Measurements from ENCODE around the gene WDR5B.

Gene WDR5B

DNA sequence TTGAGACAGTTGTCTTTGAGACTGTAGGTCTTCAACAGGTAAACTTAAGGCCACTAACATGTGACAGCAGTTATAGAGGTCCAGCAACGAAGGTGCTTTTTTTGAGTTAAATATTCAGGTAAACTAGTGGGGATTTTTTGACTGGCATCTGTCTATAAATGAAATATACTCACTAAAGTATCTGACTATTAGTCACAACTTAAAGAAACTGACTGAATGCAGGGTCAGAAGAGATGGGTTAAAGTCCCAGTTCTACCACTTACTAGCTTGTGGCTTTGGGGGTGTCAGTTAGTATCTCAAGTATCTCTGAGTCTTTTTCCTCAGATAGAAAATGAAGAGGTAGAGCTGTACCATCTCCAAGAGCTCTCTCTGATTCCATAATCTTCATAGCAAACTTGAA is 50.8 kb downstream of the WDR5B start:
- TF ChIP-seq, protein P1, sequence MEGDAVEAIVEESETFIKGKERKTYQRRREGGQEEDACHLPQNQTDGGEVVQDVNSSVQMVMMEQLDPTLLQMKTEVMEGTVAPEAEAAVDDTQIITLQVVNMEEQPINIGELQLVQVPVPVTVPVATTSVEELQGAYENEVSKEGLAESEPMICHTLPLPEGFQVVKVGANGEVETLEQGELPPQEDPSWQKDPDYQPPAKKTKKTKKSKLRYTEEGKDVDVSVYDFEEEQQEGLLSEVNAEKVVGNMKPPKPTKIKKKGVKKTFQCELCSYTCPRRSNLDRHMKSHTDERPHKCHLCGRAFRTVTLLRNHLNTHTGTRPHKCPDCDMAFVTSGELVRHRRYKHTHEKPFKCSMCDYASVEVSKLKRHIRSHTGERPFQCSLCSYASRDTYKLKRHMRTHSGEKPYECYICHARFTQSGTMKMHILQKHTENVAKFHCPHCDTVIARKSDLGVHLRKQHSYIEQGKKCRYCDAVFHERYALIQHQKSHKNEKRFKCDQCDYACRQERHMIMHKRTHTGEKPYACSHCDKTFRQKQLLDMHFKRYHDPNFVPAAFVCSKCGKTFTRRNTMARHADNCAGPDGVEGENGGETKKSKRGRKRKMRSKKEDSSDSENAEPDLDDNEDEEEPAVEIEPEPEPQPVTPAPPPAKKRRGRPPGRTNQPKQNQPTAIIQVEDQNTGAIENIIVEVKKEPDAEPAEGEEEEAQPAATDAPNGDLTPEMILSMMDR (IDR thresholded peaks at IDR 0.05; ENCODE audit: low read depth, low read length): no peak
- no peak for DNase-seq (ENCODE audit: extremely low read depth, low read depth)

DNA sequence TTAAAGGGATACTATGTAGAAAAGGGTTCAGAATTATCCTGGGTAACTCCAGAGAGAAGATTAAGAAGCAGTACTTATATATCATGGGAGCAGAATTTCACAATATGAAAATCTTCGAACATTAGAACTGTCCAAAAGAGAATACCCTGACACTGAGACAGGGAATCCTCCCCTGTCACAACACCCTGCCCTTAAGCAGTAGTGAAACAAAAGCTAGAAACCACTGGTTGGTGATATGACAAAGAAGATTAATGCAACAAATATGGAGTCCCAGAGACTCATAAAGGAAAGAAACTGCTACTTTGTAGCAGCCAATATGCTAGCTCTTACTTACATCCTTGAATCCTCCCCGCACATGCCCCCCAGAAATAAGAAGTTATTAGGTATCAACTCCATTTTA is 51.4 kb downstream of the WDR5B start:
- no peak for DNase-seq (ENCODE audit: extremely low read depth, low read depth)
- TF ChIP-seq, protein P1 (IDR thresholded peaks at IDR 0.05; ENCODE audit: low read depth, low read length): no peak

Data from AG09319 (cell line).